ENCODE data around the gene HOXA11. TPM values are rescaled to one million over a fixed set of nuclear protein-coding genes. Genes with fewer than 3 reads are reported as not detected.

Gene HOXA11
- total RNA-seq, 1 donor from 2014 or later, result 9.8 TPM

DNA sequence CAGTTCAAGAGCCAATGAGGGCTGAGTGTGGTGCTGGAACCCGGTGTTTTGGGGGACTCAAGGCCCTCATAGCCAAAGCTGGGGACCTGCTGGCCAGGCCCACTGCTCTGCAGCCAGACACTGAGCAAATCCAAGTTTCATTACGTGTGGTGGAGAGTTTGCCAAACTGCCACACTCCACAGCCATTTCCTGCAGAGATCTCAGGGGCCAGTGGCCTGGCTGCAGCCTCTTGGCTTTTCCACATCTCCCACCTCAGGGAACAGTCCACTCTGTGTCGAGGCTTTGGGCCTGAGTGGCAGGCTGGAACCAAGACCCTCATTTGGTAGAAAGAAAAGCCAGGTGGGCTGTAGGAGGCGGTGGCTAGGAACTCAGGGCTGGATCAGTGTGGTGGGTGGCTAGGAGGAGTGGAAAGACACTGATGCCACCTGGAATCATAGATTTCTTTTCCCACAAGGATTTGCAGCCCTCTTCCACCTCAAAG is 3.2 kb downstream of the HOXA11 start:
- H3K4me1 ChIP-seq, result peaks cover 50% of the 10 kb centered on the region
- H3K27ac ChIP-seq, result peak overlapping the region; percentile 99
- H3K27me3 ChIP-seq, result no peaks in the 10 kb centered on the region
- no peak overlapping the region for H3K4me3 ChIP-seq
- TF ChIP-seq POLR2A (IDR thresholded peaks at IDR 0.05) (no peak), POLR2AphosphoS5 (IDR thresholded peaks at IDR 0.05; ENCODE audit: insufficient read depth in 1 of 2, low read depth in 1 of 2) (no peak)
- TF ChIP-seq, protein P1, sequence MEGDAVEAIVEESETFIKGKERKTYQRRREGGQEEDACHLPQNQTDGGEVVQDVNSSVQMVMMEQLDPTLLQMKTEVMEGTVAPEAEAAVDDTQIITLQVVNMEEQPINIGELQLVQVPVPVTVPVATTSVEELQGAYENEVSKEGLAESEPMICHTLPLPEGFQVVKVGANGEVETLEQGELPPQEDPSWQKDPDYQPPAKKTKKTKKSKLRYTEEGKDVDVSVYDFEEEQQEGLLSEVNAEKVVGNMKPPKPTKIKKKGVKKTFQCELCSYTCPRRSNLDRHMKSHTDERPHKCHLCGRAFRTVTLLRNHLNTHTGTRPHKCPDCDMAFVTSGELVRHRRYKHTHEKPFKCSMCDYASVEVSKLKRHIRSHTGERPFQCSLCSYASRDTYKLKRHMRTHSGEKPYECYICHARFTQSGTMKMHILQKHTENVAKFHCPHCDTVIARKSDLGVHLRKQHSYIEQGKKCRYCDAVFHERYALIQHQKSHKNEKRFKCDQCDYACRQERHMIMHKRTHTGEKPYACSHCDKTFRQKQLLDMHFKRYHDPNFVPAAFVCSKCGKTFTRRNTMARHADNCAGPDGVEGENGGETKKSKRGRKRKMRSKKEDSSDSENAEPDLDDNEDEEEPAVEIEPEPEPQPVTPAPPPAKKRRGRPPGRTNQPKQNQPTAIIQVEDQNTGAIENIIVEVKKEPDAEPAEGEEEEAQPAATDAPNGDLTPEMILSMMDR (IDR thresholded peaks at IDR 0.05), result no peak
- no peaks in the 10 kb centered on the region for H3K9me3 ChIP-seq
- no peak for DNase-seq (ENCODE audit: extremely low spot score in 2 of 2)
- intact Hi-C loops (cut with DNase I), result no loop called here
- no peaks in the 10 kb centered on the region for H3K36me3 ChIP-seq

GRCh38 chr7:27180431-27181420 is 4.3 kb downstream of the HOXA11 start:
- intact Hi-C loops (cut with DNase I), result no loop called here
- Histone ChIP-seq H3K4me3 (peak overlapping the region; percentile 56 to 64), H3K4me1 (peaks cover 57% of the 10 kb centered on the region)

GRCh38 chr7:27179503-27180430 is 5.3 kb downstream of the HOXA11 start:
- no peaks in the 10 kb centered on the region for H3K27me3 ChIP-seq
- no peaks in the 10 kb centered on the region for H3K9me3 ChIP-seq
- TF ChIP-seq, protein P1 (IDR thresholded peaks at IDR 0.05), result peak; percentile 45 to 86 (median 74)
- TF ChIP-seq POLR2A (IDR thresholded peaks at IDR 0.05) (peak in 1 of 2 donors; percentile 35), POLR2AphosphoS5 (IDR thresholded peaks at IDR 0.05; ENCODE audit: insufficient read depth in 1 of 2, low read depth in 1 of 2) (peak; percentile 59 to 85)
- H3K4me1 ChIP-seq, result peaks cover 66% of the 10 kb centered on the region
- DNase-seq (ENCODE audit: extremely low spot score in 2 of 2), result no peak
- intact Hi-C loops (cut with DNase I), result no loop called here
- peak overlapping the region; percentile 56 to 64 for H3K4me3 ChIP-seq
- H3K36me3 ChIP-seq, result no peaks in the 10 kb centered on the region
- peak overlapping the region; percentile 99 for H3K27ac ChIP-seq

More at GRCh38 chr7:27180431-27181420, 4.3 kb downstream of the HOXA11 start:
- Histone ChIP-seq H3K36me3 (no peaks in the 10 kb centered on the region), H3K9me3 (no peaks in the 10 kb centered on the region), H3K27me3 (no peaks in the 10 kb centered on the region), H3K27ac (peak overlapping the region; percentile 99)
- no peak for DNase-seq (ENCODE audit: extremely low spot score in 2 of 2)
- TF ChIP-seq, protein P1 (IDR thresholded peaks at IDR 0.05), result no peak
- TF ChIP-seq POLR2AphosphoS5 (IDR thresholded peaks at IDR 0.05; ENCODE audit: insufficient read depth in 1 of 2, low read depth in 1 of 2) (no peak), POLR2A (IDR thresholded peaks at IDR 0.05) (no peak)

DNA sequence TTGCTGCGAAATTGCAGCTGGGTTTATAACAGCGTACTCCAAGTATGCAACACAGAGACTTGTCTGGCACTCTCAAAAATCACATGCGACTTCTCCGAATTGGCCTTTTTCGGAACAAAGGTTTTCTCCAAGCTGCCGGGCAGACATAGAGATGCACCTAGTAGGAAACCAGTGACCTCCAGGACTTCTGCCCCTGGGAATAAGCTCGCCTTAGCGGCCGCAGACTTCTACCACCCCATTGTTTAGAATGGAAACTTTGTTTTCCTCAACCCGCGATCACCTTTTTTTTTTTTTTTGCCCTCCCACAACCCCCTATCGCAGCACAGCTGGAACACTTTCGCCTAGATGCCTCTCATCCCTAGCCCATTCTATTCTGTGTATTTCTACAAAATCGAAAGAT is 6.0 kb downstream of the HOXA11 start:
- Histone ChIP-seq H3K36me3 (no peaks in the 10 kb centered on the region), H3K9me3 (no peaks in the 10 kb centered on the region), H3K27ac (peak overlapping the region; percentile 99), H3K27me3 (no peaks in the 10 kb centered on the region), H3K4me3 (peak overlapping the region; percentile 56 to 64), H3K4me1 (peaks cover 73% of the 10 kb centered on the region)
- intact Hi-C loops (cut with DNase I), result no loop called here
- DNase-seq (ENCODE audit: extremely low spot score in 2 of 2), result no peak
- TF ChIP-seq POLR2A (IDR thresholded peaks at IDR 0.05), result no peak
- TF ChIP-seq POLR2AphosphoS5 (IDR thresholded peaks at IDR 0.05; ENCODE audit: insufficient read depth in 1 of 2, low read depth in 1 of 2), result no peak
- TF ChIP-seq, protein P1 (IDR thresholded peaks at IDR 0.05), result no peak

All from vagina (tissue), 2 donors.